OCI-LY3 (cell line): Measurements from ENCODE around the gene ATP12A.

Experiments
- H2AFZ ChIP-seq: fragments of 200-600, 300-600 bp; shearing (Covaris generic); 2 replicates; pipeline ENCODE4 v1.6.0; 2014; ENCODE audit warnings: antibody characterized with exemption, low read depth, low read length
- H3K27ac ChIP-seq: fragments of 200-600, 300-600 bp; sonication (generic); 2 replicates; pipeline ENCODE4 v1.5.1; 2014; ENCODE audit warnings: mild to moderate bottlenecking, low read length, moderate library complexity, mixed read lengths
- H3K27me3 ChIP-seq: fragments of 200-600, 300-600 bp; sonication (generic); 2 replicates; pipeline ENCODE4 v1.6.1; 2014; ENCODE audit warnings: low read depth, low read length, mixed read lengths
- H3K36me3 ChIP-seq: fragments of 200-600, 300-600 bp; sonication (generic); replicated peaks from 2 replicates; pipeline ENCODE3; 2014; ENCODE audit warnings: low read depth, low read length, mixed read lengths
- H3K4me1 ChIP-seq: fragments of 300-600, 200-600 bp; sonication (generic); 2 replicates; pipeline ENCODE4 v1.6.1; 2014; ENCODE audit warnings: low read length, mixed read lengths
- H3K4me2 ChIP-seq: fragments of 200-600, 300-600 bp; sonication (generic); 2 replicates; pipeline ENCODE4 v1.6.1; 2014; ENCODE audit warnings: low read length, mixed read lengths
- H3K4me3 ChIP-seq: fragments of 300-600, 200-600 bp; sonication (generic); 2 replicates; pipeline ENCODE4 v1.5.1; 2014; ENCODE audit warnings: antibody characterized with exemption, mild to moderate bottlenecking, low read length, moderate library complexity
- H3K79me2 ChIP-seq: fragments of 300-600, 200-600 bp; shearing (Covaris generic); 2 replicates; pipeline ENCODE4 v1.6.1; 2014; ENCODE audit warnings: mild to moderate bottlenecking, low read length, mixed read lengths
- H3K9ac ChIP-seq: fragments of 300-600, 200-600 bp; shearing (Covaris generic); 2 replicates; pipeline ENCODE4 v1.6.0; 2014; ENCODE audit warnings: mild to moderate bottlenecking, low read length, moderate library complexity
- H3K9me3 ChIP-seq: fragments of 200-600, 300-600 bp; shearing (Covaris generic); 2 replicates; pipeline ENCODE4 v1.6.1; 2014; ENCODE audit warnings: low read length, mixed read lengths; ENCODE audit not compliant: insufficient read depth
- H4K20me1 ChIP-seq: fragments of 200-600, 300-600 bp; sonication (generic); 2 replicates; pipeline ENCODE4 v1.6.1; 2016; ENCODE audit warnings: low read length, mixed read lengths; ENCODE audit not compliant: insufficient read depth
- EZH2phosphoT487 ChIP-seq: fragments of 200-600 bp; shearing (Covaris generic); IDR thresholded peaks from 2 replicates; pipeline ENCODE4 v1.6.1; 2018; ENCODE audit warnings: antibody characterized with exemption, mixed run types, low read depth
- TF ChIP-seq, protein P1 (sequence below): fragments of 200-600, 300-600 bp; sonication (generic); IDR thresholded peaks from 2 replicates; pipeline ENCODE4 v1.5.1; 2014; ENCODE audit warnings: antibody characterized with exemption, low read length, low read depth

The ATP12A gene

DNA sequence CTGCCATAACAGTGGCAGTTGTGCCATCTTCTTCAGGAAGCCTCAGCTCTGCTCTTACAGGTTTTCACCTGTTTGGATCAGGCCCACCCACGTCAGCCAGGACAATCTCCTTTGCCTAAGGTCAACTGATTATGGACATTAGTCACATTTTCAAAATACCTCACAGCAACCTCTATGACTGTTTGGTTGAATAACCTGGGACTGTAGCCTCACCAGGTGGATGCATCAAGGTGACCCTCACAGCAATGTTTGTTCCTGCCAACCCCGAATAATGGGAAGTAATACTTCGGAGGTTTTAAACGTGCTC, 17.2 kb upstream of the ATP12A start:
- Histone ChIP-seq H3K36me3 (no peaks in the 10 kb centered on the region), H3K9me3 (no peaks in the 10 kb centered on the region), H3K4me2 (no peak overlapping the region), H3K4me3 (no peak overlapping the region), H3K9ac (no peak overlapping the region), H3K4me1 (peaks cover 7% of the 10 kb centered on the region), H4K20me1 (no peaks in the 10 kb centered on the region), H3K27ac (no peak overlapping the region), H3K79me2 (no peaks in the 10 kb centered on the region), H3K27me3 (peaks cover 37% of the 10 kb centered on the region), H2AFZ (no peak overlapping the region)
- no peak for TF ChIP-seq EZH2phosphoT487

DNA sequence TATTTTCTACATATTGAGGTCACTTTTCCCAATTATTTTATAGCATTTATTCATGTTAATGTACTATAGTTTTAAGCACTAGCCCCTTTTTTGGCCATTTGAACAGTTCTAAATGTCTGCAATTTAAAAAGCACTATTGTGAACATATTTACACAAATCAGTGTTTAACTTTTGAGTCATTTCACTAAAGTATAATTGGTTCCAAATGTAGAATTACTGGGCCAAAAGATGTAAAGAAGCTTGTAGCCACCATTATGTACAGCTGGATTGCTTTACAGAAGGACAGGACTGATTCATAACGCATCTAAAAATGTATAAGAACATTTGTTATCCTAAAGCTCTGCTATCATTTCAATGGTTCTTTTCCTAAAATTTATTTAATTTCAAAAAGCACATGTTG, 16.6 kb upstream of the ATP12A start:
- TF ChIP-seq, protein P1, sequence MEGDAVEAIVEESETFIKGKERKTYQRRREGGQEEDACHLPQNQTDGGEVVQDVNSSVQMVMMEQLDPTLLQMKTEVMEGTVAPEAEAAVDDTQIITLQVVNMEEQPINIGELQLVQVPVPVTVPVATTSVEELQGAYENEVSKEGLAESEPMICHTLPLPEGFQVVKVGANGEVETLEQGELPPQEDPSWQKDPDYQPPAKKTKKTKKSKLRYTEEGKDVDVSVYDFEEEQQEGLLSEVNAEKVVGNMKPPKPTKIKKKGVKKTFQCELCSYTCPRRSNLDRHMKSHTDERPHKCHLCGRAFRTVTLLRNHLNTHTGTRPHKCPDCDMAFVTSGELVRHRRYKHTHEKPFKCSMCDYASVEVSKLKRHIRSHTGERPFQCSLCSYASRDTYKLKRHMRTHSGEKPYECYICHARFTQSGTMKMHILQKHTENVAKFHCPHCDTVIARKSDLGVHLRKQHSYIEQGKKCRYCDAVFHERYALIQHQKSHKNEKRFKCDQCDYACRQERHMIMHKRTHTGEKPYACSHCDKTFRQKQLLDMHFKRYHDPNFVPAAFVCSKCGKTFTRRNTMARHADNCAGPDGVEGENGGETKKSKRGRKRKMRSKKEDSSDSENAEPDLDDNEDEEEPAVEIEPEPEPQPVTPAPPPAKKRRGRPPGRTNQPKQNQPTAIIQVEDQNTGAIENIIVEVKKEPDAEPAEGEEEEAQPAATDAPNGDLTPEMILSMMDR, result no peak
- TF ChIP-seq EZH2phosphoT487, result no peak
- Histone ChIP-seq H3K4me2 (no peak overlapping the region), H3K9me3 (no peaks in the 10 kb centered on the region), H4K20me1 (no peaks in the 10 kb centered on the region), H3K27ac (no peak overlapping the region), H3K4me1 (peaks cover 7% of the 10 kb centered on the region), H2AFZ (no peak overlapping the region), H3K36me3 (no peaks in the 10 kb centered on the region), H3K79me2 (no peaks in the 10 kb centered on the region), H3K4me3 (no peak overlapping the region), H3K27me3 (peaks cover 42% of the 10 kb centered on the region), H3K9ac (no peak overlapping the region)

DNA sequence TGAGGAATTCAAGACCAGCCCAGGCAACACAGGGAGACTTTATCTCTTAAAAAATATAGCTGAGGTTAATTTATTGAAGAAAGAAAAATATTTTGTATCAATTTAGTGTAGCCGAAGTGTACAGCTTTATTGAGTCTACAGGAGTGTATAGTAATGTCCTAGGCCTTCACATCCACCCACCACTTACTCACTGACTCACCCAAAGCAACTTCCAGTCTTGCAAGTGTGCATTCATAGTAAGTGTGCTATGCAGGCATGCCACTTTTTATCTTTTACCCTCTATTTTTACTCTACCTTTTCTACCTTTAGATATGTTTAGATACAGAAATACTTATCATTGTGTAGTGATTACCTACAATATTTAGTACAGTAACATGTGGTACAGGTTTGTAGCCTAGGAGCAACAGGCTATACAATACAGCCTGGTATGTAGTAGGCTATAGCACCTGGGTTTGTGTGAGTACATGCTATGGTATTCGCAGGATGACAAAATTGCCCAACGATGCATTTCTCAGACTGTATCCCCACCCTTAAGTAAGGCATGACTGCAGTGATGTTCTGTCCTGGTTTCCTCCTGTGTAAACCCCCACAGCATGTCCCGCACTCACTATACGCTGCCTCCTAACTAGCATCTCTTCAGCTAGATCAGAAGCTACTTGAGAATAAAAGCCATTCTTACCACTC, 15.3 kb upstream of the ATP12A start:
- peaks cover 7% of the 10 kb centered on the region for H3K4me1 ChIP-seq
- no peaks in the 10 kb centered on the region for H3K36me3 ChIP-seq
- no peak overlapping the region for H2AFZ ChIP-seq
- H3K9me3 ChIP-seq, result no peaks in the 10 kb centered on the region
- H3K79me2 ChIP-seq, result no peaks in the 10 kb centered on the region
- H3K4me2 ChIP-seq, result no peak overlapping the region
- H4K20me1 ChIP-seq, result no peaks in the 10 kb centered on the region
- H3K27me3 ChIP-seq, result peaks cover 42% of the 10 kb centered on the region
- H3K4me3 ChIP-seq, result no peak overlapping the region
- TF ChIP-seq, protein P1, result no peak
- no peak for TF ChIP-seq EZH2phosphoT487
- H3K27ac ChIP-seq, result no peak overlapping the region
- H3K9ac ChIP-seq, result no peak overlapping the region

DNA sequence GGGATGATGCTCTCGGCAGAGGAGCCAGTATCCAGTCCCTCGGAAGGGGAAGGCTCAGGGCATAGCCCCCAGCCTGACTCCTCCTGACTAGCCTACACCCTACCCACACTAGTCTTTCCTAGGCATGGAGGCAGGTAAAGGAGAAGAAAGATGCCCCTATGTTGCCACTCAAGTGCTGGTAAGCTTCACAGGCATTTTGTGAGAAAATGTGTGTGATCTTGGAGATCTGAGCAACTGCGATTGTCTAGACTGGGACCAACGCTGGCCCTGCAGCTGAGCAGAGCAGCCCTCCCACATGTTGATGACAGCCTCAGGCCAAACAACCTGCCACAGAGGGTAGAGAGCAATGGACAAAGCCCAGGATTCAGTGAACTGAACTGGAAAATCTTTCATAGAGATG, 11.7 kb upstream of the ATP12A start:
- peaks cover 39% of the 10 kb centered on the region for H3K27me3 ChIP-seq
- no peak overlapping the region for H3K4me3 ChIP-seq
- H3K4me1 ChIP-seq, result peaks cover 16% of the 10 kb centered on the region
- TF ChIP-seq EZH2phosphoT487, result no peak
- TF ChIP-seq, protein P1, result no peak
- no peak overlapping the region for H3K9ac ChIP-seq
- no peak overlapping the region for H3K27ac ChIP-seq
- H3K79me2 ChIP-seq, result no peaks in the 10 kb centered on the region
- no peaks in the 10 kb centered on the region for H3K9me3 ChIP-seq
- no peak overlapping the region for H2AFZ ChIP-seq
- no peaks in the 10 kb centered on the region for H3K36me3 ChIP-seq
- H4K20me1 ChIP-seq, result no peaks in the 10 kb centered on the region
- H3K4me2 ChIP-seq, result no peak overlapping the region
